Cardiac muscle cell (in vitro differentiated cells and primary cell): ENCODE data around the gene LDLRAD2. TPM values are rescaled to one million over a fixed set of nuclear protein-coding genes. Genes with fewer than 3 reads are reported as not detected.

Experiments used
- DNase-seq, 2 donors: peaks; one replicate each; pipeline versions ENCODE4 v3.0.0 to v3.0.0-alpha.2; 2010 to 2017; ENCODE audit warnings: low read depth in 1 of 2, low spot score in 1 of 2
- H3K27ac ChIP-seq: fragments of 200-600 bp; sonication (generic); 2 replicates; pipeline ENCODE4 v1.5.1; 2016
- H3K27me3 ChIP-seq: fragments of 200-600 bp; sonication (generic); 2 replicates; pipeline ENCODE4 v1.6.0; 2016; ENCODE audit warnings: control low read depth
- H3K36me3 ChIP-seq: fragments of 200-600 bp; sonication (generic); 2 replicates; pipeline ENCODE4 v1.5.1; 2016; ENCODE audit warnings: control low read depth
- H3K4me1 ChIP-seq: fragments of 200-600 bp; sonication (generic); 2 replicates; pipeline ENCODE4 v1.8.1; 2017; ENCODE audit warnings: low read depth, mild to moderate bottlenecking, mixed run types
- H3K4me3 ChIP-seq: fragments of 200-600 bp; sonication (generic); 2 replicates; pipeline ENCODE4 v1.5.1; 2016; ENCODE audit warnings: mild to moderate bottlenecking
- H3K9me3 ChIP-seq: fragments of 200-600 bp; sonication (generic); 2 replicates; pipeline ENCODE4 v1.5.1; 2017; ENCODE audit warnings: low read depth, mild to moderate bottlenecking, control low read depth
- CTCF ChIP-seq: IDR thresholded peaks from 2 replicates; pipeline ENCODE4 v1.5.1; 2012; ENCODE audit warnings: low read depth, mild to moderate bottlenecking, low read length
- polyA plus RNA-seq: library from polyadenylated mRNA; unstranded; fragments of >200 nt; fragmentation: Nextera tagmentation; extraction: Ambion mirVana; gene quantifications from 2 replicates; pipeline ENCODE4 v1.2.1, GENCODE V29; 2016
- total RNA-seq: library from RNA; depleted of rRNA; stranded (reverse); fragments of >200 nt; gene quantifications from 2 replicates; pipeline ENCODE4 v1.2.3, GENCODE V29; 2016

LDLRAD2 gene
- total and polyA plus RNA-seq, 2 experiments from 2014 or later, result 0.77 to 3.4 TPM

GRCh38 chr1:21818656-21819055 is 6.6 kb downstream of the LDLRAD2 start:
- peaks cover 4% of the 10 kb centered on the region for H3K36me3 ChIP-seq
- TF ChIP-seq CTCF, result no peak
- H3K4me3 ChIP-seq, result no peak overlapping the region
- no peaks in the 10 kb centered on the region for H3K9me3 ChIP-seq
- H3K4me1 ChIP-seq, result no peaks in the 10 kb centered on the region
- peak; percentile 33 to 35 for DNase-seq
- H3K27ac ChIP-seq, result no peak overlapping the region
- no peaks in the 10 kb centered on the region for H3K27me3 ChIP-seq

GRCh38 chr1:21820597-21821232 is 8.7 kb downstream of the LDLRAD2 start:
- peaks cover 15% of the 10 kb centered on the region for H3K36me3 ChIP-seq
- no peaks in the 10 kb centered on the region for H3K27me3 ChIP-seq
- no peak overlapping the region for H3K4me3 ChIP-seq
- peak overlapping the region; percentile 48 for H3K27ac ChIP-seq
- H3K4me1 ChIP-seq, result no peaks in the 10 kb centered on the region
- TF ChIP-seq CTCF, result no peak
- H3K9me3 ChIP-seq, result no peaks in the 10 kb centered on the region
- no peak for DNase-seq

- Histone ChIP-seq H3K4me3 (no peak overlapping the region), H3K27ac (peak overlapping the region; percentile 48), H3K9me3 (no peaks in the 10 kb centered on the region), H3K27me3 (no peaks in the 10 kb centered on the region), H3K4me1 (no peaks in the 10 kb centered on the region), H3K36me3 (peaks cover 15% of the 10 kb centered on the region)
- TF ChIP-seq CTCF, result no peak
- DNase-seq, result no peak
Measured at GRCh38 chr1:21821385-21822019, 9.4 kb downstream of the LDLRAD2 start.

- no peak overlapping the region for H3K4me3 ChIP-seq
- TF ChIP-seq CTCF, result no peak
- no peak overlapping the region for H3K27ac ChIP-seq
- peaks cover 24% of the 10 kb centered on the region for H3K36me3 ChIP-seq
- H3K4me1 ChIP-seq, result no peaks in the 10 kb centered on the region
- DNase-seq, result no peak
- no peaks in the 10 kb centered on the region for H3K27me3 ChIP-seq
- H3K9me3 ChIP-seq, result no peaks in the 10 kb centered on the region
Measured at GRCh38 chr1:21822349-21822748, 10.3 kb downstream of the LDLRAD2 start.

- TF ChIP-seq CTCF, result no peak
- no peak for DNase-seq
- H3K4me1 ChIP-seq, result no peaks in the 10 kb centered on the region
Measured at GRCh38 chr1:21823206-21823979, 11.3 kb downstream of the LDLRAD2 start.

More at GRCh38 chr1:21823206-21823979, 11.3 kb downstream of the LDLRAD2 start:
- H3K9me3 ChIP-seq, result no peaks in the 10 kb centered on the region
- no peak overlapping the region for H3K4me3 ChIP-seq
- H3K36me3 ChIP-seq, result peaks cover 33% of the 10 kb centered on the region
- no peak overlapping the region for H3K27ac ChIP-seq
- no peaks in the 10 kb centered on the region for H3K27me3 ChIP-seq
